Naive B cell (primary cell): ENCODE measurements around the gene TDRD7. TPM values are rescaled to one million over a fixed set of nuclear protein-coding genes. Genes with fewer than 3 reads are reported as not detected.

Experiments used
- ATAC-seq, 2 donors: fragments of 150-1000 bp; cut with Tn5 transposase; 2 replicates each; pipeline ENCODE4 v1.10.0; 2021; ENCODE audit warnings: low read depth in 2 of 2, mild to moderate bottlenecking in 2 of 2, moderate library complexity in 2 of 2
- DNase-seq: peaks from one replicate; pipeline ENCODE4 v3.0.0; 2022
- H3K27ac Mint-ChIP-seq, 6 donors: one replicate each; pipeline ENCODE4 v1.8.0; 2020 to 2022; ENCODE audit warnings: mild to moderate bottlenecking in 6 of 6, mixed read lengths in 6 of 6, moderate library complexity in 5 of 6, inconsistent platforms in 2 of 6
- H3K27me3 Mint-ChIP-seq, 3 donors: one replicate each; pipeline ENCODE4 v1.8.0; 2021 to 2022; ENCODE audit warnings: mixed read lengths in 3 of 3, mild to moderate bottlenecking in 1 of 3
- H3K36me3 Mint-ChIP-seq, 2 donors: one replicate each; pipeline ENCODE4 v1.8.0; 2020 to 2022; ENCODE audit warnings: mixed read lengths in 2 of 2, inconsistent platforms in 1 of 2, mild to moderate bottlenecking in 1 of 2
- H3K4me1 Mint-ChIP-seq, 3 donors: one replicate each; pipeline ENCODE4 v1.8.0; 2020 to 2022; ENCODE audit warnings: mixed read lengths in 3 of 3, inconsistent platforms in 1 of 3, mild to moderate bottlenecking in 1 of 3, moderate library complexity in 1 of 3
- H3K4me3 Mint-ChIP-seq, 8 donors: one replicate each; pipeline ENCODE4 v1.8.0; 2020 to 2022; ENCODE audit warnings: mild to moderate bottlenecking in 8 of 8, mixed read lengths in 8 of 8, moderate library complexity in 8 of 8, inconsistent platforms in 2 of 8
- H3K9me3 Mint-ChIP-seq, 7 donors: one replicate each; pipeline ENCODE4 v1.8.0; 2020 to 2022; ENCODE audit warnings: mixed read lengths in 7 of 7, mild to moderate bottlenecking in 5 of 7, inconsistent platforms in 2 of 7, moderate library complexity in 1 of 7
- polyA plus RNA-seq, 6 donors: library from polyadenylated mRNA; unstranded; fragments of 300-500 nt; fragmentation: Illumina TruSeq; gene quantifications; one replicate each; pipeline ENCODE4 v1.2.3, GENCODE V29; 2021; ENCODE audit warnings: low read depth in 6 of 6

Gene TDRD7
- polyA plus RNA-seq, 6 donors from 2014 or later: 4.8 to 14.7 (median 9.5) TPM; not detected in 1

- no peak overlapping the region for H3K27ac Mint-ChIP-seq
- no peak for ATAC-seq
- H3K4me1 Mint-ChIP-seq: no peaks in the 10 kb centered on the region
- DNase-seq: no peak
- no peaks in the 10 kb centered on the region for H3K27me3 Mint-ChIP-seq
- peaks cover 7 to 18% of the 10 kb centered on the region in 2 donors for H3K36me3 Mint-ChIP-seq
- H3K9me3 Mint-ChIP-seq: no peaks in the 10 kb centered on the region
- H3K4me3 Mint-ChIP-seq: no peak overlapping the region
Measured at GRCh38 chr9:97376902-97377301, 35.0 kb upstream of the TDRD7 start.

DNA sequence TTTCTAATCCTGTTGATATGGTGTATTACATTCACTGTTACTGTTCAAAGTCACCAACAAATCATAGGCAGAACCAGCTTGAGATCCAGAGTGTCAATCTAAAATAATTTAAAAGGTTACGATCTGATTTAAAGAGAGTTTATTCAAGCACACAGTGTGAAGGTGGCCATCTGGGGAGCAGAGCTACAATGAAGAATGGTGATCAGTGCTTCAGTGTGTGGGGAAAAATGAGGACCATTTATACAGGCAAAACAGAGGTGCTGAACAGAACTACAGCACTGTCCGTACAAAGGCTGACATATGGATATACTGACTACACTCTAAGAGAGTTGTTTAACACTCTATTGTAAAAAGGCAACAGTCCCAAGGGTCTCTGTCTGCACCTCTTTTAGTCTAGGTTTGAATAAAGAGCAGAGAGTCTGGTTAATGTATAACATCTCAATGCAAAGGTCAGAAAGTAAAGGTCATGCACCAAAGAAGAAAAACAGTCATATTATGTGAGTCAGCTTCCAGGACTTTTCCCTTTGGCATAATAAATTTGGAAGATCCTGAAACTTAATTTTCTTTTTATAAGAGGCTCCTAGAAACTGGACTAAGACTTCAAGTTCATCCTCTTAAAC, 29.7 kb upstream of the TDRD7 start:
- peaks cover 11 to 23% (median 22%) of the 10 kb centered on the region in 3 donors for H3K27me3 Mint-ChIP-seq
- peak overlapping the region in 1 of 8 donors; percentile 8 for H3K4me3 Mint-ChIP-seq
- peaks cover 0 to 1% (median 0%) of the 10 kb centered on the region in 7 donors for H3K9me3 Mint-ChIP-seq
- H3K4me1 Mint-ChIP-seq: peaks cover 5 to 6% (median 5%) of the 10 kb centered on the region in 3 donors
- peaks cover 7 to 9% of the 10 kb centered on the region in 2 donors for H3K36me3 Mint-ChIP-seq
- ATAC-seq (no peak), DNase-seq (no peak)
- no peak overlapping the region for H3K27ac Mint-ChIP-seq

- H3K4me3 Mint-ChIP-seq: peak overlapping the region in 1 of 8 donors; percentile 16
- DNase-seq: no peak
- peaks cover 11 to 42% (median 34%) of the 10 kb centered on the region in 3 donors for H3K27me3 Mint-ChIP-seq
- peaks cover 21 to 27% (median 21%) of the 10 kb centered on the region in 3 donors for H3K4me1 Mint-ChIP-seq
- H3K27ac Mint-ChIP-seq: peak overlapping the region in 1 of 6 donors; percentile 3
- H3K9me3 Mint-ChIP-seq: peaks cover 0 to 1% (median 0%) of the 10 kb centered on the region in 7 donors
- peaks cover 7 to 9% of the 10 kb centered on the region in 2 donors for H3K36me3 Mint-ChIP-seq
- ATAC-seq: no peak
Measured at GRCh38 chr9:97384406-97385262, 27.3 kb upstream of the TDRD7 start.

DNA sequence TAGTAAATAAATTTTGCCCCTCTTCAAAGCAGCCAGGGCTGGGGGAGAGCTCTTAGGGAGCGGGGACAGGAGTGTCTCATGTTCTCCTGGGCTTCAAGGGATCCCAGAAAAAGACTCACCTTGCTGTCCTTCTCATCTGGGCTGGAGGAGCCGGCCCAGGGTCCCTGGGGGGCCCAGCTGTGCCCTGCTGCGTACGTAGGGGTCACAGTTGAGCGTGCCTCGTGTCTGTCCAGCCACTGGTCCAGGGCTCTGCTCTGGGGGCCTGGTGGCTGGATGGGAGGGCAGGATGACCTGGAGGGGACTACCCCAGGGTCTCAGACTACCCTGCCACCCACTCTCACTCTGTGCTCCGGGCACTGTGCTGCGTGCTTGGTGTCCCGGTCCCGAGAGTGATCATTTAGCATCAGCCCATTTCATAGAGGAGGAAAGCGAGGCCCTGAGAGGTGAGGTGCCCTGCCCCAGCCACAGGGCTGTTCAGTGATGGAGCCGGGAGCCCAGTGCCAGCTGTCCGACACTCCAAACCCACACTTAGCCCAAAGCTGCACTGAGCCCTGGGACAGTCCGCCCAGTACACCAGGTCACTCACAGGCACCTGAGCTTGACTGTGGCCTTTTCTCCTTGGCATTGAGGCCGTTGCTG, 26.2 kb upstream of the TDRD7 start:
- Mint-ChIP-seq H3K4me1 (peaks cover 21 to 30% (median 23%) of the 10 kb centered on the region in 3 donors), H3K36me3 (peaks cover 0 to 1% of the 10 kb centered on the region in 2 donors), H3K9me3 (peaks cover 0 to 1% (median 0%) of the 10 kb centered on the region in 7 donors), H3K27me3 (peaks cover 11 to 51% (median 34%) of the 10 kb centered on the region in 3 donors), H3K27ac (peak overlapping the region in 1 of 6 donors; percentile 76), H3K4me3 (no peak overlapping the region)
- no peak for ATAC-seq
- DNase-seq: no peak

GRCh38 chr9:97386265-97386633, 25.6 kb upstream of the TDRD7 start:
- H3K4me1 Mint-ChIP-seq: peaks cover 21 to 30% (median 23%) of the 10 kb centered on the region in 3 donors
- H3K9me3 Mint-ChIP-seq: peaks cover 0 to 1% (median 0%) of the 10 kb centered on the region in 7 donors
- DNase-seq (no peak), ATAC-seq (no peak)
- no peak overlapping the region for H3K4me3 Mint-ChIP-seq
- peaks cover 11 to 53% (median 39%) of the 10 kb centered on the region in 3 donors for H3K27me3 Mint-ChIP-seq
- H3K27ac Mint-ChIP-seq: peak overlapping the region in 1 of 6 donors; percentile 76
- H3K36me3 Mint-ChIP-seq: no peaks in the 10 kb centered on the region

GRCh38 chr9:97386733-97387503, 25.0 kb upstream of the TDRD7 start:
- Mint-ChIP-seq H3K4me1 (peaks cover 21 to 30% (median 23%) of the 10 kb centered on the region in 3 donors), H3K9me3 (peaks cover 0 to 1% (median 0%) of the 10 kb centered on the region in 7 donors), H3K36me3 (no peaks in the 10 kb centered on the region), H3K27ac (peak overlapping the region in 2 of 6 donors; percentile 72 to 82), H3K27me3 (peaks cover 11 to 60% (median 46%) of the 10 kb centered on the region in 3 donors), H3K4me3 (no peak overlapping the region)
- ATAC-seq: peak; percentile 21 to 24
- peak; percentile 52 for DNase-seq

GRCh38 chr9:97387504-97387886, 24.4 kb upstream of the TDRD7 start:
- DNase-seq (no peak), ATAC-seq (no peak)
- Mint-ChIP-seq H3K27me3 (peaks cover 11 to 65% (median 50%) of the 10 kb centered on the region in 3 donors), H3K4me3 (no peak overlapping the region), H3K4me1 (peaks cover 21 to 30% (median 23%) of the 10 kb centered on the region in 3 donors), H3K36me3 (no peaks in the 10 kb centered on the region), H3K9me3 (peaks cover 0 to 1% (median 0%) of the 10 kb centered on the region in 7 donors), H3K27ac (no peak overlapping the region)

- ATAC-seq (no peak), DNase-seq (no peak)
- peaks cover 11 to 72% (median 56%) of the 10 kb centered on the region in 3 donors for H3K27me3 Mint-ChIP-seq
- peaks cover 21 to 30% (median 23%) of the 10 kb centered on the region in 3 donors for H3K4me1 Mint-ChIP-seq
- peak overlapping the region in 2 of 6 donors; percentile 54 to 80 for H3K27ac Mint-ChIP-seq
- no peaks in the 10 kb centered on the region for H3K36me3 Mint-ChIP-seq
- no peaks in the 10 kb centered on the region for H3K9me3 Mint-ChIP-seq
- H3K4me3 Mint-ChIP-seq: peak overlapping the region in 3 of 8 donors; percentile 30 to 66 (median 34)
Measured at GRCh38 chr9:97387936-97388684, 23.8 kb upstream of the TDRD7 start.

GRCh38 chr9:97388721-97389238, 23.1 kb upstream of the TDRD7 start:
- Mint-ChIP-seq H3K4me3 (peak overlapping the region in 3 of 8 donors; percentile 10 to 44 (median 44)), H3K36me3 (no peaks in the 10 kb centered on the region), H3K27ac (peak overlapping the region in 4 of 6 donors; percentile 3 to 80 (median 48)), H3K4me1 (peaks cover 21 to 30% (median 23%) of the 10 kb centered on the region in 3 donors), H3K9me3 (no peaks in the 10 kb centered on the region), H3K27me3 (peaks cover 11 to 76% (median 61%) of the 10 kb centered on the region in 3 donors)
- DNase-seq (peak; percentile 19), ATAC-seq (peak; percentile 89 to 94)

DNA sequence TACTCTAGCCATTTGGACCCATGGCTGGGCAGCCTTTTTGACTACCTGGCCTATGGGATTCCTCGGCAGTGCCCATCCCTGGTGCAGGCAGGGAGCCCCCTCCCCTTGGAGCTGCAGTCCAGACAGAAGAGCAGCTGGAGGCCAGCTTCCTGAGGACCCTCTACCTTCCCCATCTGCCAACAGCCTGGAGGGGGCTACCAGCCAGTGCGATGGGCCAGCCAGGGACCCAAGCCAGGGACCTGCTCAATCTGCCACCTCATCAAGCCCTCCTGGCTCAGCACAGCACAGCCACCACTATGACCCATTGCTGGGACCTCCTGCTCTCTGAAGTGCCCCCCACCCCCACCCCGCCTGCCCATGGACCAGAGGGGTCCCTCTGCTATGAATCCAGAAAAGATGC, 22.6 kb upstream of the TDRD7 start:
- Mint-ChIP-seq H3K36me3 (no peaks in the 10 kb centered on the region), H3K27ac (peak overlapping the region in 1 of 6 donors; percentile 81), H3K4me1 (peaks cover 21 to 30% (median 23%) of the 10 kb centered on the region in 3 donors), H3K9me3 (no peaks in the 10 kb centered on the region), H3K4me3 (peak overlapping the region in 1 of 8 donors; percentile 44), H3K27me3 (peaks cover 11 to 76% (median 61%) of the 10 kb centered on the region in 3 donors)
- no peak for ATAC-seq
- DNase-seq: no peak

- no peak overlapping the region for H3K4me3 Mint-ChIP-seq
- H3K27ac Mint-ChIP-seq: no peak overlapping the region
- H3K27me3 Mint-ChIP-seq: peaks cover 5 to 65% (median 51%) of the 10 kb centered on the region in 3 donors
- H3K4me1 Mint-ChIP-seq: peaks cover 21 to 30% (median 23%) of the 10 kb centered on the region in 3 donors
- ATAC-seq: no peak
- H3K36me3 Mint-ChIP-seq: no peaks in the 10 kb centered on the region
- DNase-seq: no peak
- no peaks in the 10 kb centered on the region for H3K9me3 Mint-ChIP-seq
Measured at GRCh38 chr9:97390791-97391406, 21.0 kb upstream of the TDRD7 start.
